Left forelimb (tissue), 1 donor: ENCODE measurements around the gene SELPLG.
"Not testable (repeated sequence)": the region's sequence is repeated elsewhere in the genome, so short reads cannot be mapped to it uniquely, and the experiment has no call there.

Source experiments
- DNase-seq: peaks from one replicate; pipeline ENCODE4 v3.0.0-alpha.2; 2018; ENCODE audit warnings: low spot score

The SELPLG gene

GRCh38 chr12:108655812-108656175 lies 22.1 kb upstream of the SELPLG start:
- not testable (repeated sequence) for DNase-seq

DNA sequence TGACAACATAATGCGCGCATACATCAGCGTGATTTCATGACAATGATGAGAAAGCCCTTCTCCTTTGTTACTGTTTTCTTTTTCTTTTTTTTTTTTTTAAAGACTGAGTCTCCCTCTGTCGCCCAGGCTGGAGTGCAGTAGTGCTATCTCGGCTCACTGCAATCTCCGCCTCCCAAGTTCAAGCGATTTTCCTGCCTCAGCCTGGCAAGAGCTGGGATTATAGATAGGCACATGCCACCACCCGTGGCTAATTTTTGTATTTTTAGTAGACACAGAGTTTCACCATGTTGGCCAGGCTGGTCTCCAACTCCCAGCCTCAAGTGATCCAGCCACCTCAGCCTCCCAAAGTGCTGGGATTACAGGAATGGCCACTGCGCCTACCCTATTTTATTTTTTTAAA lies 20.9 kb upstream of the SELPLG start:
- DNase-seq: not testable (repeated sequence)

DNA sequence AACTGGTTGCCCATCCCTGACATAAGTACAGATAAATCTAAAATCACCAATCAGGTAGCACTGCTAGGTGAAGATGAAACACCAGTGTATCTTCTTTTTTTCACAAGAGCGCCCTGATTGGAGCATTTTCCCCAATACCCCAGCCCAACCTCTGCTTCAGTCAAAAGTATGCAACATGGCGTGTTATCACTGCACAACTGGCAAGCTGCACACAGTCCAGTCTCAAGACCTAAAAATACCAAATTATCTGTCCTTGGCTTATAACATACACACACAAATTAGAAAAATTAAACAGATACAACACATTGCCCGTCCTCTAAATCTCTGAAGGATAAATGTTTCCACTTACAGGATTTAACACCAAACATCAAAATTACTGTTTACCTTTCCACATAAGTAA lies 20.2 kb upstream of the SELPLG start:
- no peak for DNase-seq

DNA sequence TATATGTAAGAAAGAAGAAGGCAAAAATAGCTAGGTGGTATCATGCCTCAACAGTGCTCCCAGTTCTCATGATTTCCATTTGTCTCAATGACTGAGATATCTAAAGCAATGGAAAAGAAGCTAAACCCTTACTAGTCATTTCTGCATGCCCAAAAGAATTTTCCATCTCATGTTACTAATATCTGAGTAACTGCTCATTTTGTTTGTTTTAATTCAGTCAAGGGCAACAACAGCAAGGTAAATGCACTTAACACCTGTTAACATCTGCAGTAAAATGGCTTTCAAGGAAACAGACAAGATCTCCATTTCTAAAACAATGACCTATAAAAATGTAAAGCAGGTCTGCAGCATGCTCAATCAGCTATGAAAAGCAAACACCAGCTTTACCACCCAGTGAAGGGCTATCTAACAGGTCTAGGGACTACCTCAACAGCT lies 19.4 kb upstream of the SELPLG start:
- DNase-seq: no peak

GRCh38 chr12:108650083-108650482 lies 16.4 kb upstream of the SELPLG start:
- no peak for DNase-seq

- no peak for DNase-seq
These were observed 16.0 kb upstream of the SELPLG start for GRCh38 chr12:108649669-108650068.

DNA sequence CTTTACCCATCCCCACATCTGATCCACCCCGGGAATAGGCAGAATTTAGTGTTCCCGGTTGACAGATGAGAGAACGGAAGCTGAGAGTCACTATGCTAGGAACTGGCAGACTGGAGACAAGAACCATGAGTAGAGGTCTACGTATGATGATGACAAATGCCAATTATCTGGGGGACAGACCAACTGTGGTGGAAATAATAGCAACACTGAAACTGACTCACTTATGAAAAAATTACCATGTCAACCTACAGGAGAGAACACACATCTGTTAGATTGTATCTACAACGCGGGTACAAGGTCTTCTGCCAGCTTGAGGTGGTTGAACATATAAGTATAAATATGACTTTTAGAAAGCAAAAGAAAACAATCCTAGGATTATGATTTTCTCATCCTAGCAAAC lies 15.4 kb upstream of the SELPLG start:
- no peak for DNase-seq

DNA sequence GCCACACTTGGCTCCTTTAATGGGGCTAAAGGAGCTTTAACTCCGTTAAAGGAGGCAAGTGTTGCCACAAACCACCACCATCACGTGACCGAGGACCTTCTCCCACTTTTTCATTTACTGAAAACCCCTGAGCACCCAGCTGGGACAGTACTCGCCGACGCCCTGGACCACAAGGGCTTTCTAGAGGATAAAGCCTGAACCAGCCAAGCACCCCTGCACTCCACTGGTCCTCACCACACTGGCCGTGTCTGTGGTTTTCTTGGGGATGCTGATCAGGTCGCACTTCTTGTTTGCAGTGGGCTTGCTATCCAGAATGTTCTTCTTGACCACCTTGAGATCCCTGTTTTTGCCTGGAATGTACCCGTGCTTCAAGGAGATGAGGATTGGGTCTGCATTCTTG lies 14.7 kb upstream of the SELPLG start:
- no peak for DNase-seq

- DNase-seq: no peak
These were observed 14.0 kb upstream of the SELPLG start for GRCh38 chr12:108647585-108648287.

DNA sequence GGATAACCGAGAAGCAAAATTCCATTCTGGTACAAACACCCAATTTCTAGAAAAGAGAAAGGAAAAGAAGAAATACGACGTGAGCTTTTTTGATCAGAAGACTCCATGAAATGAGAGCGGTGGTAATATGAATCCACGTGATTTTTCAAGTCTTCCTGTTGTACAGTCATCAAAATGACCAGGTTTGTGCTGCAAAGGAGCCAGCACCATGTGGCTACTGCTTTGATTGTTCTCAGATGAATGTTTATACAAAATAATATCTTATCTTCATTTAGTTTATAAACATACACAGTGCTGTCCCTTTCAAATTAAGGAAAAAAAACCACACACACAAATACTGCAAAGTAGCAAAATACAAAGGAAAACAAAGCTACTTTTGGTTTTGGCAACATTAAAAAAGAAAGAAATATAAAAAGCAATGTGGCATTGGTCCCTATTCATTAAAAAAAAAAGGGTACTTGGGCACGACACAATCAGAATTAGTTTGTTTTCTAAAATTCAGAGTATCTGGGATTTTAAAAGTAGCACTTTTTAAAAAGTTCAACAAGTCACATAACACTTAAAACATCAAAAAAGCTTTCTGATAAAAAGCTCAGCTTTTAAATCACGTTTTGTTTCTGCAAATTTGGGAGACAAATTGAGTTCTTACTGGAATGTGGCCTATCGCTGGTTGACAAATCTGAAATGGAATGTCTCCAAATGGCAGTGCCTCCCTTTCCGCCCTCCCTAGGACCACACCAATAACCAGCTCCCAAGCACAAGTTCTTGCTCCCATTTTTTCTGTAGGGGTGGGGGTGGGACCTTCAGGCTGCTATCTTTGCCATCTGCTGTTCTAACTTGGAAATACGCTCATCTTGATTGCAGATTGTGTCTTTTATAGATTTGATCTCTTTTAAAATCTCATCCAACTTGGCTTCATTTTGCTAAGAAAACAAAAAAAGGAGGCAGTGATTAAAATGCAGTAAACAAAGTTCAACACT lies 13.2 kb upstream of the SELPLG start:
- DNase-seq: no peak

- DNase-seq: no peak
These were observed 12.2 kb upstream of the SELPLG start for GRCh38 chr12:108645686-108646599.

DNA sequence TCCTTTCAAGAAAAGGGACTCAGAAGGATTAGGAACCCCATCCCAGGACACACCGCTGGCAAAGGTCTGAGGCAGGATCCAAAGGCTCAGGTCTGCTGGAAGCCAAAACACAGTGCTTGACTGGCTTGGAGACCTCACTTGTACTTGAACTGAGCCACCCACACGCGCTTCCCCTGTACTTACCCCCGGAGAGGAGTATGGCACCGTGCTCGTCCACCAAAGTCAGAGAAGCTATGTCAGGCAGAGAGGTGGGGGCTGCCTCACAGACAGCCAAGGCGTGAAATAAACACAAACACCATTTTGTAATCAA lies 11.1 kb upstream of the SELPLG start:
- DNase-seq: no peak

DNA sequence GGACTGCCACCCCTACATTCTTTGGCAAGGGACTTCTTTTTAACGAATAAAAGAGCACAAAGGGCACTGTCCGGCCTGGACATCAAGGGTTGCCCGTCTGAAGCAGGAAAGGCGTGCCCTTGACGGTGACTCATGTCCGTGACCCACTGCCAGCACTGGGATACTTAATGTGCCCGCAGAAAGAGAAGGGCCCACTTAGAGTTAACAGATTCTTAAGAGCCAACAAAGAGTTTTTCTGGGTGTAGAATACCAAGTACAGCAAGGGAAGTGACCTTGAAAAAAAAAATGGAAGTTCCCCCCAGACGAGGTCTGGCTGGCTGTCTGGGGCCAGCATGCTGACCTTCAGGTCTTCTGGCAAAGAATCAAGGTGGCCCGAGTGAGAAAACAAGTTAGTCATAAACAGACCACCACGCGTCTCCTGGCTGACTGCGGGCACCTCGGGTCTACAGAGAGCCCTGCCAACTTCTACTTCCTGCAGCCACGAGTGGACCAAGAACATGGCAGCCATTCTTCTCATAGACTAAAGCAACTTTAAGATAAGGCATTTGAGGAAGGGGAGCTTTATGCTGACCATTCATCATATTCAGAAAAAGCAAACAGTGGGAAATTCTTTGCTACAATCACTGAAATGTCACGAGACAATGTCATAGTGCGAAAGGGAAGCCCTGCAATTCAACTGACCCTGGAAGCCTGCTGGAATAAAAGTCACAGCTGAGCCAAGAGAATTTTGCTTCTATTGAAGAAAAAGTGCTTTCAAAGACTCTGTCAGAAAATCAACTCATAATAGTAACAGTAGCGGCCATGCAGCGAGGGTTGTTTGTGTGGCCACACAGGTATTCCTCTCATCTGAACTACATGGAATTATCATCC lies 10.5 kb upstream of the SELPLG start:
- no peak for DNase-seq

DNA sequence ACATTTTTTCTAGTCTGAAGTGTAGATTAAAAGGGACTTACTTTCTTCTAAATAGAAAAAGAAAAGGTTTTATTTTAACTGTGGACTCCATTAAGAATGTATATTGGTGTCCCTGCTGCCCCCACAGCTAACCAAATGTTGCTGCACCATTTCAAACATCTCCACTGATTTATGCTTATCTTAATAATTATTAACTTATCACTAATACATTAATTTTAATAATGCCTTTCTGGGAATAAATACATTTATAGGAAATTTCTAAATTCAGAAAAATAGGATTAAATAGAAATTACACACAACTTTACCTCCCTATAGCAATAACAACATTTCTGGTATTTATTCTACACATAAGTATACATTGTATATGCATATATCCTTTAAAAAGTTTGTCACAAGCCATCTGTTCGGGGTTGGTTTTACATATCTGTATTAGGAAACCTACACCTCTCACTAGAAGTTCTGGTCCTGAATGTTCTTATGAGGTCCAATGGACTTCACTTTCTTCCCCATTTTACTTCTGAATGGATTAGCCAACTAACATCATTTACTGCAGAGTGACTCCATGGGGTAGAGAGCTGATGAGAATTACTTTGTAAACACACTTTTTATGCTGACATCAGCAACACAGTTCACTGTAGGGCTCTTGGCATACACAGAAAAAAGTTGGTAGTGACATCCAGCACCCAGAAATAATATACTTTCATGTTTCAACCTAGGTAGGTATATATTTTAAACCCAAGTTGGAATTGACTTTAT lies 9.4 kb upstream of the SELPLG start:
- DNase-seq: no peak

GRCh38 chr12:108642269-108642870 lies 8.7 kb upstream of the SELPLG start:
- no peak for DNase-seq

GRCh38 chr12:108641446-108642268 lies 8.0 kb upstream of the SELPLG start:
- DNase-seq: no peak

- DNase-seq: no peak
These were observed 7.2 kb upstream of the SELPLG start for GRCh38 chr12:108640802-108641445.

DNA sequence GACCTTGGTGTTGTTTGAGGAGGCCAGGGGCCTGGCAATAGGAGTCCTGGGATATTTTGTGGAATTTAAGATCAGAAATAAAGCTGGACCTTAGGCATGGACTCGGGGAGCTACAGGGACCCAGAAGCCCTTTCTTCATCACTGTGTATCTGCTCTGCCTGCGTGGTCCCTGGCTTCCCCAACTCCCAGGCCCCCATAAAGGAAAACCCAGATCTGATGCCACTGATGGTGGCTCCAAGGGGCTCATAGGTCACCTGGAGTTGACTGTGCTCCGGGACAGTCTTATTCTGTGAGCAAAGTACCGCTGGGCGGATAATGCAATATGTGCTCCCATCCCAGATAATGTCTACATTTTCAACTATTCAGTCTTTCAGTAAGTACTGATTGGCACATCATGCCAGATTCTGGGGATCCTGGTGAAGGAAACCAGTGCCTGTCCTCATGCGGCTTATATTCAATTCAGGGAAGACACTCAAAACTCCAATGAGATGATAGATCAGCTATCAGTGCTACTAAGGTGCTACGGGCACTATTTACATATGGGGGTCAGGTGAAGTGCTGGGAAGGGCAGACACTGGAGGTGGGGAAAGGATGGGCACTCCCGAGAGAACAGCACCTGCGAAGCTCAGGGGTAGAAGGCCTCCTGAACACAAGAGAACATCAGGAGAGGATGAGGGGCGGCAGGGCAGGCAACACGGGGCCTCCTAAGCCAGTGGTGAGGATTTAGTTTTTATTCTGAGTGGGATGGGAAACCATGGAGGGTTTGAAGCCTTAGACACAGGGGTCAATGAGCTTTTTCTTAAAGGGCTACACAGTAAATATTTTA lies 5.5 kb upstream of the SELPLG start:
- peak; percentile 38 for DNase-seq
